ENCODE results near the gene CLPTM1L. TPM values are rescaled to one million over a fixed set of nuclear protein-coding genes. Genes with fewer than 3 reads are reported as not detected.

CLPTM1L gene
- total RNA-seq, 4 donors from 2014 or later = 68.8 to 102 (median 84.4) TPM

GRCh38 chr5:1359713-1360112, 14.8 kb upstream of the CLPTM1L start:
- no peak for DNase-seq (ENCODE audit: low spot score in 2 of 2)
- H3K27me3 ChIP-seq = peaks cover 0 to 23% of the 10 kb centered on the region in 2 donors
- no peaks in the 10 kb centered on the region for H3K36me3 ChIP-seq
- H3K9me3 ChIP-seq = no peaks in the 10 kb centered on the region
- WGBS, 2 donors = 77 to 88% methylated on average over 11 of the region's 11 CpGs
- TF ChIP-seq POLR2A (IDR thresholded peaks at IDR 0.05) (no peak), EP300 (IDR thresholded peaks at IDR 0.05) (no peak)
- TF ChIP-seq, protein P1, sequence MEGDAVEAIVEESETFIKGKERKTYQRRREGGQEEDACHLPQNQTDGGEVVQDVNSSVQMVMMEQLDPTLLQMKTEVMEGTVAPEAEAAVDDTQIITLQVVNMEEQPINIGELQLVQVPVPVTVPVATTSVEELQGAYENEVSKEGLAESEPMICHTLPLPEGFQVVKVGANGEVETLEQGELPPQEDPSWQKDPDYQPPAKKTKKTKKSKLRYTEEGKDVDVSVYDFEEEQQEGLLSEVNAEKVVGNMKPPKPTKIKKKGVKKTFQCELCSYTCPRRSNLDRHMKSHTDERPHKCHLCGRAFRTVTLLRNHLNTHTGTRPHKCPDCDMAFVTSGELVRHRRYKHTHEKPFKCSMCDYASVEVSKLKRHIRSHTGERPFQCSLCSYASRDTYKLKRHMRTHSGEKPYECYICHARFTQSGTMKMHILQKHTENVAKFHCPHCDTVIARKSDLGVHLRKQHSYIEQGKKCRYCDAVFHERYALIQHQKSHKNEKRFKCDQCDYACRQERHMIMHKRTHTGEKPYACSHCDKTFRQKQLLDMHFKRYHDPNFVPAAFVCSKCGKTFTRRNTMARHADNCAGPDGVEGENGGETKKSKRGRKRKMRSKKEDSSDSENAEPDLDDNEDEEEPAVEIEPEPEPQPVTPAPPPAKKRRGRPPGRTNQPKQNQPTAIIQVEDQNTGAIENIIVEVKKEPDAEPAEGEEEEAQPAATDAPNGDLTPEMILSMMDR (IDR thresholded peaks at IDR 0.05) = no peak
- H3K27ac ChIP-seq = no peak overlapping the region
- no peaks in the 10 kb centered on the region for H3K4me1 ChIP-seq
- no peak overlapping the region for H3K4me3 ChIP-seq

GRCh38 chr5:1359031-1359645, 14.2 kb upstream of the CLPTM1L start:
- 69 to 77% methylated on average over 13 to 27 of the region's 31 CpGs for WGBS, 2 donors
- no peak overlapping the region for H3K4me3 ChIP-seq
- H3K27me3 ChIP-seq = peaks cover 0 to 17% of the 10 kb centered on the region in 2 donors
- no peaks in the 10 kb centered on the region for H3K4me1 ChIP-seq
- no peaks in the 10 kb centered on the region for H3K9me3 ChIP-seq
- H3K36me3 ChIP-seq = no peaks in the 10 kb centered on the region
- no peak overlapping the region for H3K27ac ChIP-seq
- no peak for TF ChIP-seq EP300 (IDR thresholded peaks at IDR 0.05)
- DNase-seq (ENCODE audit: low spot score in 2 of 2) = no peak

DNA sequence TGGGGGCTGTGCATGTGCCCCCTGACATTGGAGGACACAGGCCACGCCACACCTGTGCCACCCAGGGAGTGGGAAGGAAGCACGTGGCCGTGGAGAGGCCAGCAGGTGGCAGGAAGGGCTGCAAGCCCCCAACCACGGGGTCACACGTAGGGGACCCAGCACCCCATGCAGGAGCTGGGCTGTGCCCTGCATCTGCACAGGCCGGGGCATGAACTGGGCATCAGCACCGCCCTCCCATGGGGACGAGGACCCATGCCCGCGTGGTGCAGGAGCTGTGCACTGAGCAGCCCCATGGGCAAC, 13.8 kb upstream of the CLPTM1L start:
- Histone ChIP-seq H3K4me1 (no peaks in the 10 kb centered on the region), H3K4me3 (no peak overlapping the region), H3K27me3 (peaks cover 0 to 17% of the 10 kb centered on the region in 2 donors), H3K9me3 (no peaks in the 10 kb centered on the region), H3K27ac (no peak overlapping the region), H3K36me3 (no peaks in the 10 kb centered on the region)
- no peak for DNase-seq (ENCODE audit: low spot score in 2 of 2)
- TF ChIP-seq POLR2A (IDR thresholded peaks at IDR 0.05) = no peak
- TF ChIP-seq, protein P1 (IDR thresholded peaks at IDR 0.05) = no peak
- no peak for TF ChIP-seq EP300 (IDR thresholded peaks at IDR 0.05)
- 79% methylated on average over 6 of the region's 10 CpGs; no CpG with 5 or more reads in 1 of the 2 donors for WGBS, 2 donors

DNA sequence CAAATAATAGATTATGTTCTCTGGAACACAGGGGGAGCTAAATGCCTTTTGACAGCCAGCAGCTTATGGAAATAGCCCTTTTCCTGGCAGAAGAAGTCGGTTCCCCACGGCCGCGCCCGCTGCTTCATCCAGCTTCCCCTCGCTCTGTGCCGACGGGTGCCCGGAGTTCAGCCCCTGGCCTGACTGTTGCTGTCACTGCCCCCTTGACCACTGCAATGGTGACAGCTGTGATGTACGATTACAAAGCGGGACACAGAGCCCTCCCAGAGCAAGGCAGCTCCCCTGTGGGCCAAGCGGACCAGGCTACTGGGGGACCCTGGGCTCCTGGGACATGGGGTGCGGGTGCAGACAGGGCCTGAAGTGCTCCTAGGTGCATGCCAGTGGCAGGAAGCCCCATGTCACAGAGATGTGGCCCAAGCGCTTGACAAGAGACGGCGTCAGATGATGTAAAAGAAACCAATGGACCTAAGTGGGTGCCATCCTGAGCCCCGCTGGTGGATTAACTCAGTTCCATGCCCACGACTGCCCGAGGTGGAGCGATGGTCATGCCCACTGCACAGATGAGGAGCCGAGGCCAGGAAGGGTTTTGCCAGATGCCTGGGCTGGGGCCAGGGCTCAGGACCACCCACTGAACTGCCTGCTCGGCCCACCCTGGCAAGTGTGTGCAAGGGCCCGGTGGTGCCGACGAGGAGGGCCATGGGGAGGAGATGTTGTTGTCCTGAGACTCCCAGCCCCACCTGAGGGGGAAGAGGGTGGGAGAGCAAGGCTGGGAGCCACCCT, 13.2 kb upstream of the CLPTM1L start:
- no peaks in the 10 kb centered on the region for H3K9me3 ChIP-seq
- WGBS, 2 donors = 83% methylated on average over 17 to 25 of the region's 25 CpGs
- H3K27ac ChIP-seq = no peak overlapping the region
- TF ChIP-seq EP300 (IDR thresholded peaks at IDR 0.05) = no peak
- TF ChIP-seq POLR2A (IDR thresholded peaks at IDR 0.05) = no peak
- TF ChIP-seq, protein P1 (IDR thresholded peaks at IDR 0.05) = no peak
- no peak for DNase-seq (ENCODE audit: low spot score in 2 of 2)
- H3K4me1 ChIP-seq = no peaks in the 10 kb centered on the region
- H3K27me3 ChIP-seq = peaks cover 0 to 17% of the 10 kb centered on the region in 2 donors
- H3K4me3 ChIP-seq = no peak overlapping the region
- H3K36me3 ChIP-seq = no peaks in the 10 kb centered on the region

- Histone ChIP-seq H3K9me3 (no peaks in the 10 kb centered on the region), H3K27me3 (peaks cover 0 to 17% of the 10 kb centered on the region in 2 donors), H3K4me3 (no peak overlapping the region), H3K4me1 (no peaks in the 10 kb centered on the region), H3K27ac (no peak overlapping the region), H3K36me3 (no peaks in the 10 kb centered on the region)
- 59 to 64% methylated on average over 28 of the region's 28 CpGs for WGBS, 2 donors
- no peak for DNase-seq (ENCODE audit: low spot score in 2 of 2)
- TF ChIP-seq, protein P1 (IDR thresholded peaks at IDR 0.05) = no peak
- TF ChIP-seq POLR2A (IDR thresholded peaks at IDR 0.05) = no peak
- no peak for TF ChIP-seq EP300 (IDR thresholded peaks at IDR 0.05)
Observed at GRCh38 chr5:1356873-1357787, 12.2 kb upstream of the CLPTM1L start.

Data from tibial nerve (tissue), 4 donors.